ENCODE measurements around the gene PADI4. TPM values are rescaled to one million over a fixed set of nuclear protein-coding genes. Genes with fewer than 3 reads are reported as not detected.

The PADI4 gene
- total RNA-seq, 1 experiment from 2014 or later: 0.26 TPM

GRCh38 chr1:17339521-17339920, 31.5 kb downstream of the PADI4 start:
- ChIA-PET CTCF (interaction anchor here (0.8 to 1.3 kb wide), 2 partner anchors 58 to 66 kb away, joined by 3 read pairs; no protein-coding TSS in a partner anchor), POLR2A (no interaction called here)
- TF ChIP-seq GABPB1 (CRISPR knock-in tag; IDR thresholded peaks at IDR 0.05): no peak
- no peak for TF ChIP-seq HMGA2 (CRISPR knock-in tag; IDR thresholded peaks at IDR 0.05)
- TF ChIP-seq RORB (CRISPR knock-in tag; IDR thresholded peaks at IDR 0.05): no peak
- no peak for TF ChIP-seq TEAD4 (CRISPR knock-in tag; IDR thresholded peaks at IDR 0.05)
- TF ChIP-seq NFATC4 (CRISPR knock-in tag; IDR thresholded peaks at IDR 0.05): no peak
- no peak for TF ChIP-seq SMAD4 (CRISPR knock-in tag; IDR thresholded peaks at IDR 0.05)
- TF ChIP-seq NR2C2 (CRISPR knock-in tag; IDR thresholded peaks at IDR 0.05): no peak
- no peak for TF ChIP-seq SP1 (CRISPR knock-in tag; conservative IDR thresholded peaks at IDR 0.05)
- TF ChIP-seq EMX1 (CRISPR knock-in tag; IDR thresholded peaks at IDR 0.05): no peak
- TF ChIP-seq GTF2I (CRISPR knock-in tag; conservative IDR thresholded peaks at IDR 0.05): no peak
- no peak for TF ChIP-seq MYBL2 (CRISPR knock-in tag; IDR thresholded peaks at IDR 0.05)
- TF ChIP-seq ELF4 (CRISPR knock-in tag; IDR thresholded peaks at IDR 0.05; ENCODE audit: low read depth): no peak
- no peak for TF ChIP-seq GRHL2 (CRISPR knock-in tag; IDR thresholded peaks at IDR 0.05; ENCODE audit: insufficient replicate concordance, severe bottlenecking)
- TF ChIP-seq ETV6 (CRISPR knock-in tag; IDR thresholded peaks at IDR 0.05): no peak
- TF ChIP-seq HMGXB4 (CRISPR knock-in tag; IDR thresholded peaks at IDR 0.05): no peak
- no peak for TF ChIP-seq FOXJ3 (CRISPR knock-in tag; IDR thresholded peaks at IDR 0.05; ENCODE audit: borderline replicate concordance)
- TF ChIP-seq IRF2 (CRISPR knock-in tag; IDR thresholded peaks at IDR 0.05; ENCODE audit: borderline replicate concordance, low read depth): no peak
- Mint-ChIP-seq H3K36me3 (peaks cover 7% of the 10 kb centered on the region; the same call in 1 of the 2 replicates), H3K9me3 (peaks cover 9% of the 10 kb centered on the region), H3K27ac (no peak overlapping the region), H3K4me3 (no peak overlapping the region), H3K4me1 (no peaks in the 10 kb centered on the region), H3K27me3 (ENCODE audit: low read depth) (no peaks in the 10 kb centered on the region)
- ATAC-seq: no peak
- DNase-seq (ENCODE audit: low spot score): no peak

GRCh38 chr1:17340358-17340757, 32.4 kb downstream of the PADI4 start:
- Mint-ChIP-seq H3K27me3 (ENCODE audit: low read depth) (no peaks in the 10 kb centered on the region), H3K4me1 (no peaks in the 10 kb centered on the region), H3K4me3 (no peak overlapping the region), H3K36me3 (peaks cover 7% of the 10 kb centered on the region; the same call in 1 of the 2 replicates), H3K27ac (no peak overlapping the region), H3K9me3 (peaks cover 9% of the 10 kb centered on the region)
- POLR2A ChIA-PET: interaction anchor here (0.6 kb wide), 1 partner anchor 183 kb away, joined by 4 read pairs; no protein-coding TSS in a partner anchor
- CTCF ChIA-PET: interaction anchor here (0.5 to 1.3 kb wide), 2 partner anchors 68 to 106 kb away, joined by 3 read pairs; no protein-coding TSS in a partner anchor
- no peak for DNase-seq (ENCODE audit: low spot score)
- no peak for ATAC-seq
- TF ChIP-seq GTF2I (CRISPR knock-in tag; conservative IDR thresholded peaks at IDR 0.05) (no peak), NR3C1 (CRISPR knock-in tag; conservative IDR thresholded peaks at IDR 0.05; ENCODE audit: low read depth) (no peak), ARID4B (CRISPR knock-in tag; IDR thresholded peaks at IDR 0.05; ENCODE audit: borderline replicate concordance) (no peak), ATF6 (CRISPR knock-in tag; IDR thresholded peaks at IDR 0.05) (no peak), SP1 (CRISPR knock-in tag; conservative IDR thresholded peaks at IDR 0.05) (no peak), ZBTB43 (CRISPR knock-in tag; IDR thresholded peaks at IDR 0.05) (no peak), ERG (CRISPR knock-in tag; IDR thresholded peaks at IDR 0.05) (no peak), ZNF138 (CRISPR knock-in tag; conservative IDR thresholded peaks at IDR 0.05) (no peak), CDX4 (CRISPR knock-in tag; IDR thresholded peaks at IDR 0.05; ENCODE audit: borderline replicate concordance) (no peak), EMX1 (CRISPR knock-in tag; IDR thresholded peaks at IDR 0.05) (no peak), ATF1 (CRISPR knock-in tag; IDR thresholded peaks at IDR 0.05) (no peak), TP53 (CRISPR knock-in tag; IDR thresholded peaks at IDR 0.05) (no peak), TEAD4 (CRISPR knock-in tag; IDR thresholded peaks at IDR 0.05) (no peak)
